Measurements from ENCODE around the gene MRPL23. TPM values are rescaled to one million over a fixed set of nuclear protein-coding genes. Genes with fewer than 3 reads are reported as not detected.

The MRPL23 gene
- total RNA-seq, 1 experiment from 2014 or later = 109 TPM

DNA sequence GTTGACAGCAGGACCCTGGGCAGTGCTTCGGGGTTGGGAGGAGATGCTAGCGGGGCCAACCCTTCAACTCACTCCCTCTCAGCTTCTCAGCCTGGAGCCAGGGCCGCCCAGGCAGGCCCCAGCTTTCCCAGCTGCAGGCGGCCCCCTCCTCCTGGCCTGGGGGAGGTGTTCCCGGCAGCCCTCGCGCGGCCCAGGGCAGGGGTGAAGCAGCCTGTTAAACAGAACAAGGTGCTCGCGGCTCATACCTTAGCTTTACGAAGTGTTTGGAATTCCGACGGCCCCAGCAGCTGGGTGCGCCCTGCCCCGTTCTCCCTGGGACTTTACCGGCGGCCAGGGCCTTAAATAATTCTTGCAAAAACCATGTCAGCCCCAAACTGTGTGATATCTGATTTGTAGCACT, 17.2 kb downstream of the MRPL23 start:
- intact Hi-C loops (cut with micrococcal nuclease; ENCODE audit: unreplicated experiment) = no loop called here
- CTCF ChIA-PET = no interaction called here
- Mint-ChIP-seq H3K9me3 (ENCODE audit: low read depth, unreplicated experiment) (no peaks in the 10 kb centered on the region), H3K4me3 (ENCODE audit: low read depth, unreplicated experiment) (no peak overlapping the region), H3K4me1 (ENCODE audit: low read depth, unreplicated experiment) (no peaks in the 10 kb centered on the region), H3K36me3 (ENCODE audit: insufficient read depth, unreplicated experiment) (no peaks in the 10 kb centered on the region), H3K27me3 (ENCODE audit: unreplicated experiment) (no peaks in the 10 kb centered on the region), H3K27ac (ENCODE audit: unreplicated experiment) (no peak overlapping the region)
- TF ChIP-seq, protein P1, sequence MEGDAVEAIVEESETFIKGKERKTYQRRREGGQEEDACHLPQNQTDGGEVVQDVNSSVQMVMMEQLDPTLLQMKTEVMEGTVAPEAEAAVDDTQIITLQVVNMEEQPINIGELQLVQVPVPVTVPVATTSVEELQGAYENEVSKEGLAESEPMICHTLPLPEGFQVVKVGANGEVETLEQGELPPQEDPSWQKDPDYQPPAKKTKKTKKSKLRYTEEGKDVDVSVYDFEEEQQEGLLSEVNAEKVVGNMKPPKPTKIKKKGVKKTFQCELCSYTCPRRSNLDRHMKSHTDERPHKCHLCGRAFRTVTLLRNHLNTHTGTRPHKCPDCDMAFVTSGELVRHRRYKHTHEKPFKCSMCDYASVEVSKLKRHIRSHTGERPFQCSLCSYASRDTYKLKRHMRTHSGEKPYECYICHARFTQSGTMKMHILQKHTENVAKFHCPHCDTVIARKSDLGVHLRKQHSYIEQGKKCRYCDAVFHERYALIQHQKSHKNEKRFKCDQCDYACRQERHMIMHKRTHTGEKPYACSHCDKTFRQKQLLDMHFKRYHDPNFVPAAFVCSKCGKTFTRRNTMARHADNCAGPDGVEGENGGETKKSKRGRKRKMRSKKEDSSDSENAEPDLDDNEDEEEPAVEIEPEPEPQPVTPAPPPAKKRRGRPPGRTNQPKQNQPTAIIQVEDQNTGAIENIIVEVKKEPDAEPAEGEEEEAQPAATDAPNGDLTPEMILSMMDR (IDR thresholded peaks at IDR 0.05; ENCODE audit: unreplicated experiment) = no peak
- no peak for DNase-seq
- no TSS peak for BruUV-seq (replicated peaks)

DNA sequence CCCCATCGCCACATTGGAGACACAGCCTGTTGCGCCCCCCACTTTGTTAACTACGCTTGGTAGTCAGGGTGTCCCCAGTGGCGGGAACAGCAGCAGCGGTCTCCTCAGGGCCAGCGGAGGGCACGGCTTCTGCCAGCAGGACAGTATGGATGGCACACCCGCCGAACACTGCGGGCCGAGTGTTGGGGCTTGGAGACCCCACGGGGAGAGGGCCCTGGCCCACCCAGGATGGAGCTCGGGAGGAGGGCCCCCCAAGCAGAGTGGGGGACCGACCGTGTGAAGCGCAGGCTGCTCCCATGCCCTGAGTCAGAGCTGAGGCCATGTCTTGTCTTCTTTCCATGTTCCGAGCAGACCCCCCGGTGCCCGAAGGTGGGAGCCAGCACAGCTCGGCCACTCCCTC, 17.8 kb downstream of the MRPL23 start:
- Mint-ChIP-seq H3K4me1 (ENCODE audit: low read depth, unreplicated experiment) (no peaks in the 10 kb centered on the region), H3K4me3 (ENCODE audit: low read depth, unreplicated experiment) (no peak overlapping the region), H3K36me3 (ENCODE audit: insufficient read depth, unreplicated experiment) (no peaks in the 10 kb centered on the region), H3K27ac (ENCODE audit: unreplicated experiment) (no peak overlapping the region), H3K27me3 (ENCODE audit: unreplicated experiment) (no peaks in the 10 kb centered on the region), H3K9me3 (ENCODE audit: low read depth, unreplicated experiment) (no peaks in the 10 kb centered on the region)
- no peak for DNase-seq
- CTCF ChIA-PET = interaction anchor here (0.6 kb wide), 1 partner anchor 24 kb away, joined by 3 read pairs; no protein-coding TSS in a partner anchor
- BruUV-seq (replicated peaks) = no TSS peak
- intact Hi-C loops (cut with micrococcal nuclease; ENCODE audit: unreplicated experiment) = no loop called here
- TF ChIP-seq, protein P1 (IDR thresholded peaks at IDR 0.05; ENCODE audit: unreplicated experiment) = no peak

GRCh38 chr11:1966531-1966930, 19.4 kb downstream of the MRPL23 start:
- H3K36me3 Mint-ChIP-seq (ENCODE audit: insufficient read depth, unreplicated experiment) = no peaks in the 10 kb centered on the region
- no peak overlapping the region for H3K4me3 Mint-ChIP-seq (ENCODE audit: low read depth, unreplicated experiment)
- no TSS peak for BruUV-seq (replicated peaks)
- H3K4me1 Mint-ChIP-seq (ENCODE audit: low read depth, unreplicated experiment) = no peaks in the 10 kb centered on the region
- DNase-seq = no peak
- no peak overlapping the region for H3K27ac Mint-ChIP-seq (ENCODE audit: unreplicated experiment)
- intact Hi-C loops (cut with micrococcal nuclease; ENCODE audit: unreplicated experiment) = no loop called here
- CTCF ChIA-PET = no interaction called here
- H3K9me3 Mint-ChIP-seq (ENCODE audit: low read depth, unreplicated experiment) = no peaks in the 10 kb centered on the region
- H3K27me3 Mint-ChIP-seq (ENCODE audit: unreplicated experiment) = no peaks in the 10 kb centered on the region
- TF ChIP-seq, protein P1 (IDR thresholded peaks at IDR 0.05; ENCODE audit: unreplicated experiment) = no peak

DNA sequence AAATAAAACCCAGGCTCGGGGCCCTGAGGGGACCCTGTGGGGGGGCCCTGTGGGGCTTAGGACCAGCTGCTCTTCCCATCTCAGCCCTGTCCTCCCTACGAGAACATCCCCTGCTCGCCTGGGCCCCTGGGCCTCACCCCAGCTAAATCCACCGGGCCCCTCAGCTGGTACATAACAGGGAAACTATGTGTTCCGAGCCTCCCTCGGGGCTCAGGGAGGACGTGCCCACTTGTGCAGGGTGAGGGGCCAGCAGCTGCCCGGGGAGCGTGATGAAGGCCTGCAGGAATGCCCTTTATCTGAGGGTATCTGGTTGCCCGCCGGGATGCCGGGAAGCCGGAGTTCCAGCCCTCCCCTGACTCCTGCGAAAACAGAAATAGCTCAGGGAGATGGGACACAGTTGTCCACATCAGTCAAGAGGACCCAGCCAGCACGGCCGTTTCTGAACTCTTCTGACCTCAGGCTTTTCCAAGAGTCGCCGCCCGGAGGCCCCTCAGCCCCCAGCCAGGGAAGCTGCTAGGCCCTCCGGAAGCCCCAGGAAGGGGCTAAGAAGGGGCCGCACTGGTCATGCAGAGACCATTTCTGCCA, 20.6 kb downstream of the MRPL23 start:
- Mint-ChIP-seq H3K4me3 (ENCODE audit: low read depth, unreplicated experiment) (no peak overlapping the region), H3K27me3 (ENCODE audit: unreplicated experiment) (no peaks in the 10 kb centered on the region), H3K36me3 (ENCODE audit: insufficient read depth, unreplicated experiment) (no peaks in the 10 kb centered on the region), H3K9me3 (ENCODE audit: low read depth, unreplicated experiment) (no peaks in the 10 kb centered on the region), H3K27ac (ENCODE audit: unreplicated experiment) (no peak overlapping the region), H3K4me1 (ENCODE audit: low read depth, unreplicated experiment) (no peaks in the 10 kb centered on the region)
- no peak for DNase-seq
- no TSS peak for BruUV-seq (replicated peaks)
- CTCF ChIA-PET = no interaction called here
- TF ChIP-seq, protein P1 (IDR thresholded peaks at IDR 0.05; ENCODE audit: unreplicated experiment) = no peak
- intact Hi-C loops (cut with micrococcal nuclease; ENCODE audit: unreplicated experiment) = no loop called here
